CD4-positive, alpha-beta T cell (primary cell): ENCODE results near the gene RTN4RL1. TPM values are rescaled to one million over a fixed set of nuclear protein-coding genes. Genes with fewer than 3 reads are reported as not detected.

Experiments used
- ATAC-seq: fragments of 200-7000 bp; cut with Tn5 transposase; one replicate; pipeline ENCODE4 v1.10.0; 2022; ENCODE audit warnings: mild to moderate bottlenecking; ENCODE audit not compliant: poor library complexity
- CTCF ChIA-PET: fragments of 350-600 bp; sonication (Branson Sonifier 250); formaldehyde crosslinking; loops from one replicate; lab custom pipeline; 2021; ENCODE audit warnings: antibody characterized with exemption, inconsistent platforms; lab: Charles Lee
- POLR2A ChIA-PET: fragments of 350-600 bp; sonication (Branson Sonifier 250); formaldehyde crosslinking; loops from one replicate; lab custom pipeline; 2021; ENCODE audit warnings: antibody characterized with exemption, inconsistent platforms; lab: Charles Lee
- DNase-seq, 14 experiments: peaks; one replicate each; pipeline ENCODE4 v3.0.0-alpha.2; 2013 to 2020; ENCODE audit warnings: mixed read lengths in 2 of 14
- H3K27ac ChIP-seq, 2 donors: one replicate each; pipeline versions ENCODE4 v1.5.1 to v1.7.0; 2013; ENCODE audit warnings: low read length in 2 of 2, low read depth in 1 of 2, mild to moderate bottlenecking in 1 of 2
- H3K27me3 ChIP-seq, 2 experiments: 1 replicate in 1 of 2; 2 replicates in 1 of 2; pipeline versions ENCODE4 v1.6.1 to v1.7.0; 2013; ENCODE audit warnings: low read length in 2 of 2, control low read depth in 1 of 2, mild to moderate bottlenecking in 1 of 2, moderate library complexity in 1 of 2; ENCODE audit not compliant: insufficient read depth in 2 of 2, control insufficient read depth in 1 of 2
- H3K36me3 ChIP-seq: one replicate; pipeline ENCODE4 v1.6.1; 2013; ENCODE audit warnings: low read length, control low read depth; ENCODE audit not compliant: insufficient read depth
- H3K4me1 ChIP-seq: one replicate; pipeline ENCODE4 v1.6.1; 2013; ENCODE audit warnings: low read length, control low read depth; ENCODE audit not compliant: insufficient read depth
- H3K4me3 ChIP-seq: one replicate; pipeline ENCODE4 v1.5.1; 2013; ENCODE audit warnings: mild to moderate bottlenecking, low read length, moderate library complexity
- H3K9me3 ChIP-seq, 2 experiments: 1 replicate in 1 of 2; 2 replicates in 1 of 2; pipeline versions ENCODE4 v1.6.1 to v1.7.0; 2013; ENCODE audit warnings: low read length in 2 of 2, mild to moderate bottlenecking in 2 of 2, control low read depth in 1 of 2, moderate library complexity in 1 of 2; ENCODE audit not compliant: control insufficient read depth in 1 of 2, insufficient read depth in 1 of 2
- H3K27ac Mint-ChIP-seq: one replicate; pipeline ENCODE4 v1.8.0; 2020; ENCODE audit warnings: mixed read lengths
- H3K27me3 Mint-ChIP-seq: one replicate; pipeline ENCODE4 v1.8.0; 2021; ENCODE audit warnings: mixed read lengths
- H3K36me3 Mint-ChIP-seq: one replicate; pipeline ENCODE4 v1.8.0; 2021; ENCODE audit warnings: low read depth, mixed read lengths
- H3K4me1 Mint-ChIP-seq: one replicate; pipeline ENCODE4 v1.8.0; 2021; ENCODE audit warnings: low read depth, mixed read lengths
- H3K4me3 Mint-ChIP-seq: one replicate; pipeline ENCODE4 v1.8.0; 2020; ENCODE audit warnings: mild to moderate bottlenecking, mixed read lengths
- H3K9me3 Mint-ChIP-seq: one replicate; pipeline ENCODE4 v1.8.0; 2020; ENCODE audit warnings: mixed read lengths
- intact Hi-C, 2 experiments: fragments of 100-400 bp; cut with DNase I in 1 of 2; cut with micrococcal nuclease in 1 of 2; formaldehyde crosslinking; loops; one replicate each; pipeline versions ENCODE4 v1.15.1 to v1.9.0; 2023 to 2025; cut with DNase I, micrococcal nuclease
- total RNA-seq, 174 experiments: library from RNA in 2 of 174; stranded (reverse) in 2 of 174; gene quantifications; one replicate each; pipeline ENCODE4 v1.2.3 and lab custom pipeline; 2021 to 2026
- TF ChIP-seq, protein P1 (sequence below): fragments of 200-600 bp; IDR thresholded peaks from one replicate; pipeline ENCODE4 v1.8.0; 2022; ENCODE audit warnings: antibody characterized with exemption, mild to moderate bottlenecking

Gene RTN4RL1
- total RNA-seq, 2 experiments from 2014 or later = 0.06 to 0.11 TPM

DNA sequence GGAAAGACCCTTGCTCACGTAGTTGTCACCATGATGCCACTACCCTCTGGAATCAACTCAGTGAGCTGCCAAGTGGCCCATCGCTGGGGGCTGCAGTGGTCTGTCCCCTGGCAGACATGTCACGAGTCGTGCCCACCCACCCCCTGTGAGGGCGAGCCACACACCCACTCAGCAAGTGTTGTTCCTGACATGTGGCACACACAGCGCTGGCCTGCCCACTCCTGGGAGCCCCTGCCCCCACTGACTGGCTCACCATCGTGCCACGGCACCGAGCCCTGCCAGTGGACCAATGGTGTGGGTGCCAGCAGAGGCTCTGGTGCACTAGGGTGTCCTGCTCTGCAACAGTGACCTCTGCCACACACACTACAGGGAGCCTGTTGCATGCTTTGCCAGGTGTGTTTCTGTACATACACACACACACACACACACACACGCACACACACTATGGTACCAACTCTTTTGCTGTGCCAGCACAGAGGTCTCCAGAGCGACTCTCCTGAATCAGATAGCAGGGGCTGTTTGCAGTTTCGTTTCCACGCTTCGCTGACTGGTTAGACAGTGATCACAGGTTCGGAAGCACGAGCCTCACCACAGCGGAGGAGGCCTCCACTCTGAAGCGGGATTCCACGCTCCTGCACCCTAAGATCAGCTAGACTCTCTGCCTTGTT, 7.7 kb downstream of the RTN4RL1 start:
- no peak overlapping the region for H3K27ac ChIP-seq
- H3K36me3 Mint-ChIP-seq = no peaks in the 10 kb centered on the region
- no peaks in the 10 kb centered on the region for H3K9me3 ChIP-seq
- ATAC-seq (no peak), DNase-seq (no peak)
- intact Hi-C loops = no loop called here
- TF ChIP-seq, protein P1, sequence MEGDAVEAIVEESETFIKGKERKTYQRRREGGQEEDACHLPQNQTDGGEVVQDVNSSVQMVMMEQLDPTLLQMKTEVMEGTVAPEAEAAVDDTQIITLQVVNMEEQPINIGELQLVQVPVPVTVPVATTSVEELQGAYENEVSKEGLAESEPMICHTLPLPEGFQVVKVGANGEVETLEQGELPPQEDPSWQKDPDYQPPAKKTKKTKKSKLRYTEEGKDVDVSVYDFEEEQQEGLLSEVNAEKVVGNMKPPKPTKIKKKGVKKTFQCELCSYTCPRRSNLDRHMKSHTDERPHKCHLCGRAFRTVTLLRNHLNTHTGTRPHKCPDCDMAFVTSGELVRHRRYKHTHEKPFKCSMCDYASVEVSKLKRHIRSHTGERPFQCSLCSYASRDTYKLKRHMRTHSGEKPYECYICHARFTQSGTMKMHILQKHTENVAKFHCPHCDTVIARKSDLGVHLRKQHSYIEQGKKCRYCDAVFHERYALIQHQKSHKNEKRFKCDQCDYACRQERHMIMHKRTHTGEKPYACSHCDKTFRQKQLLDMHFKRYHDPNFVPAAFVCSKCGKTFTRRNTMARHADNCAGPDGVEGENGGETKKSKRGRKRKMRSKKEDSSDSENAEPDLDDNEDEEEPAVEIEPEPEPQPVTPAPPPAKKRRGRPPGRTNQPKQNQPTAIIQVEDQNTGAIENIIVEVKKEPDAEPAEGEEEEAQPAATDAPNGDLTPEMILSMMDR = no peak
- peaks cover 4% of the 10 kb centered on the region for H3K4me1 ChIP-seq
- H3K9me3 Mint-ChIP-seq = no peaks in the 10 kb centered on the region
- H3K4me1 Mint-ChIP-seq = peaks cover 1% of the 10 kb centered on the region
- no peak overlapping the region for H3K4me3 Mint-ChIP-seq
- no peak overlapping the region for H3K4me3 ChIP-seq
- ChIA-PET CTCF (no interaction called here), POLR2A (no interaction called here)
- H3K36me3 ChIP-seq = no peaks in the 10 kb centered on the region
- peaks cover 2 to 13% of the 10 kb centered on the region in 2 experiments for H3K27me3 ChIP-seq
- H3K27ac Mint-ChIP-seq = no peak overlapping the region
- H3K27me3 Mint-ChIP-seq = peaks cover 30% of the 10 kb centered on the region

DNA sequence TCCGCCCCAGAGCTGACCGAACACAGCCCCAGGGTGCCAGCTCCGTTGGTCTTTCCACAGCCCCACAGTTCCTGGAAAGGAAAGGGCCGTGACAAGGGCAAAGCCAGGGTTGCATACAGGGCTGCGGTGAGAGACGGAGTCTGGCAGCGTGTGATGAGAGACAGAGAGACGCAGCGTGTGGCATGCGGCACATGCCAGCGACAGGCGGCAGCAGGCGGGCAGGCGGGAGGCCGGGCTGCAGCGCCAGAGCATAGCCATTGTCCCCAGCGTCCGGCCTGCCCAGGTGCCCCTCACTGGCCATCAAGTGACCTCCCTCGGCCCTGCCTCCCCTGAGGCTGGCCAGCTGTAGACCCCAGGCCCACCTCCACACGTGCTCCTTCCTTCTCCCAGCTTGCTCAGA, 8.6 kb downstream of the RTN4RL1 start:
- H3K27ac ChIP-seq = no peak overlapping the region
- Mint-ChIP-seq H3K9me3 (no peaks in the 10 kb centered on the region), H3K27ac (no peak overlapping the region), H3K27me3 (peaks cover 33% of the 10 kb centered on the region), H3K4me1 (no peaks in the 10 kb centered on the region), H3K4me3 (no peak overlapping the region), H3K36me3 (no peaks in the 10 kb centered on the region)
- H3K27me3 ChIP-seq = peaks cover 0 to 16% of the 10 kb centered on the region in 2 experiments
- ATAC-seq = no peak
- H3K4me1 ChIP-seq = peaks cover 4% of the 10 kb centered on the region
- H3K36me3 ChIP-seq = no peaks in the 10 kb centered on the region
- no peak overlapping the region for H3K4me3 ChIP-seq
- DNase-seq = no peak
- intact Hi-C loops = no loop called here
- TF ChIP-seq, protein P1 = no peak
- CTCF ChIA-PET = no interaction called here
- no peaks in the 10 kb centered on the region for H3K9me3 ChIP-seq
- POLR2A ChIA-PET = no interaction called here

DNA sequence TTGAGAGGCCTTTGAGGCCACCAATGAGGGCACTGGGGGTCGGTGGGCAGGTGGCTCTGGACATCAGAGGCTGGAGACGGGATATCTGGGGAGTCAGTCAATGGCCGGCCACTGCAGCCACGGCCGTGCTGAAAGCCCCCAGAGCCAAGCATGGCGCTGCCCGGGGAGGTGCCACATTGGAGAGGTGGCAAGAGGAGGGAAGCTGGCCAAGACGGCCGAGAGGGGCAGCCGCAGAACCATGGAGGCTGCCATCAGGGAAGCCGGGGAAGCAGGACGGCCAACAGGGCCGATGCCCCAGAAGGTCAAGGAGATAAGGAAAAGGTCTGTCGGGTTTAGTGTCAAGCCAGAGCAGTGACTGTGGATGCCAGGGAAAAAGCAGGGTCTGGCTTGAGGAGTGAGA, 9.8 kb downstream of the RTN4RL1 start:
- intact Hi-C loops = no loop called here
- Histone ChIP-seq H3K4me1 (no peaks in the 10 kb centered on the region), H3K36me3 (no peaks in the 10 kb centered on the region), H3K9me3 (no peaks in the 10 kb centered on the region), H3K4me3 (no peak overlapping the region), H3K27me3 (peaks cover 0 to 19% of the 10 kb centered on the region in 2 experiments), H3K27ac (no peak overlapping the region)
- H3K36me3 Mint-ChIP-seq = no peaks in the 10 kb centered on the region
- ChIA-PET POLR2A (no interaction called here), CTCF (no interaction called here)
- H3K27me3 Mint-ChIP-seq = peaks cover 33% of the 10 kb centered on the region
- no peak overlapping the region for H3K27ac Mint-ChIP-seq
- DNase-seq (no peak), ATAC-seq (no peak)
- no peak overlapping the region for H3K4me3 Mint-ChIP-seq
- H3K9me3 Mint-ChIP-seq = no peaks in the 10 kb centered on the region
- TF ChIP-seq, protein P1 = no peak
- H3K4me1 Mint-ChIP-seq = no peaks in the 10 kb centered on the region
